Purkinje cell (primary cell): ENCODE results near the gene PAGE2. TPM values are rescaled to one million over a fixed set of nuclear protein-coding genes. Genes with fewer than 3 reads are reported as not detected.

Source experiments
- polyA plus RNA-seq: library from polyadenylated mRNA; unstranded; fragments of >200 nt; fragmentation: Nextera tagmentation; gene quantifications from 2 replicates; pipeline ENCODE4 v1.2.1, GENCODE V29; 2014

PAGE2 gene
- not detected in 2 replicates for polyA plus RNA-seq

GRCh38 chrX:55088795-55089489, at the start of gene PAGE2:
Gene PAGE2 (plus strand): TSS chrX:55089018. CDS start chrX:55090021, 1,003 bp downstream.

GRCh38 chrX:55074851-55075467, 13.9 kb upstream of the PAGE2 start, which contains the start of gene PAGE2B:
Gene PAGE2B (plus strand): TSS chrX:55075030. CDS start chrX:55076042, 1,012 bp downstream.

Other genes with a start within 250 kb of the PAGE2 start
- gene TRO, start 168.2 kb upstream of the PAGE2 start, polyA plus RNA-seq: 27.0 and 31.1 TPM in 2 replicates
- gene PFKFB1, start 94.8 kb upstream of the PAGE2 start, polyA plus RNA-seq: not detected in 2 replicates
- 1.5 and 2.0 TPM in 2 replicates for gene APEX2, start 88.7 kb upstream of the PAGE2 start, polyA plus RNA-seq
- not detected in 2 replicates for gene ALAS2, start 58.0 kb upstream of the PAGE2 start, polyA plus RNA-seq
- not detected in 2 replicates for gene PAGE2B, start 14.0 kb upstream of the PAGE2 start, polyA plus RNA-seq
- gene PAGE5, start 131.3 kb downstream of the PAGE2 start, polyA plus RNA-seq: not detected in 2 replicates
- not detected in 2 replicates for gene PAGE3, start 175.9 kb downstream of the PAGE2 start, polyA plus RNA-seq